Measurements from ENCODE around the gene TAF1B. TPM values are rescaled to one million over a fixed set of nuclear protein-coding genes. Genes with fewer than 3 reads are reported as not detected.

Gene TAF1B
- total and polyA plus RNA-seq, 2 donors (not counting 3 experiments of a cell fraction or from before 2014, with no cell fraction given): 6.3 to 29.4 TPM

GRCh38 chr2:9838391-9838790 is 4.9 kb upstream of the TAF1B start:
- DNase-seq (ENCODE audit: low read depth, low spot score) (no peak), FAIRE-seq (no peak)
- TF ChIP-seq CTCF (IDR thresholded peaks at IDR 0.05; ENCODE audit: extremely low read depth in 1 of 2, insufficient read depth in 1 of 2, low read depth in 1 of 2, low read length in 2 of 2): no peak
- Histone ChIP-seq H3K9me1 (replicated peaks; ENCODE audit: control insufficient read depth, extremely low read depth, insufficient read depth, low read length) (no peaks in the 10 kb centered on the region), H3K27ac (ENCODE audit: insufficient read depth, low read depth, low read length) (no peak overlapping the region), H3K4me3 (replicated peaks in 1 of 3; ENCODE audit: insufficient read depth in 1 of 3, low read depth in 1 of 3, low read length in 3 of 3) (no peak overlapping the region), H3K79me2 (ENCODE audit: control insufficient read depth, insufficient read depth, low read length) (no peaks in the 10 kb centered on the region), H3K9me3 (replicated peaks; ENCODE audit: control insufficient read depth, insufficient read depth, low read length) (no peaks in the 10 kb centered on the region), H3K27me3 (ENCODE audit: control insufficient read depth in 2 of 2, insufficient read depth in 2 of 2, low read length in 2 of 2) (peaks cover 0 to 2% of the 10 kb centered on the region in 2 experiments), H4K20me1 (replicated peaks; ENCODE audit: control insufficient read depth, extremely low read depth, insufficient read depth, low read length) (no peaks in the 10 kb centered on the region), H3K4me2 (ENCODE audit: insufficient read depth, low read length) (no peak overlapping the region), H3K9ac (replicated peaks; ENCODE audit: extremely low read depth, insufficient read depth, low read length) (no peak overlapping the region), H3K4me1 (ENCODE audit: control insufficient read depth, extremely low read depth, insufficient read depth, low read length) (peaks cover 4% of the 10 kb centered on the region), H3K36me3 (ENCODE audit: control insufficient read depth in 2 of 2, extremely low read depth in 1 of 2, insufficient read depth in 2 of 2, low read length in 2 of 2) (no peaks in the 10 kb centered on the region), H2AFZ (ENCODE audit: low read depth, low read length) (no peak overlapping the region)
- ChIA-PET CTCF (interaction anchor here (1.0 to 5.7 kb wide), 3 partner anchors 24 to 234 kb away, joined by 3 to 27 read pairs (median 4); no protein-coding TSS in a partner anchor), POLR2A (no interaction called here)
- no TSS peak for BruUV-seq (replicated peaks)
- dilution Hi-C loops (cut with MboI; ENCODE audit: extremely low pct_ligation_motif_present, low sequenced_read_pairs) (no loop called here), intact Hi-C loops (cut with micrococcal nuclease) (no loop called here)

- intact Hi-C loops (cut with micrococcal nuclease): loop anchor here (1.0 to 5.0 kb wide), 5 partner anchors 110 to 211 kb away; partner anchors contain the start of gene GRHL1
- TF ChIP-seq POLR2AphosphoS5 (IDR thresholded peaks at IDR 0.05; ENCODE audit: insufficient read depth, low read depth, low read length) (peak; percentile 2), MAX (IDR thresholded peaks at IDR 0.05; ENCODE audit: insufficient read depth, insufficient read length) (no peak)
- Histone ChIP-seq H3K36me3 (ENCODE audit: control insufficient read depth in 2 of 2, extremely low read depth in 1 of 2, insufficient read depth in 2 of 2, low read length in 2 of 2) (peaks cover 0 to 4% of the 10 kb centered on the region in 2 experiments), H3K27me3 (ENCODE audit: control insufficient read depth in 2 of 2, insufficient read depth in 2 of 2, low read length in 2 of 2) (no peaks in the 10 kb centered on the region), H2AFZ (ENCODE audit: low read depth, low read length) (peak overlapping the region; percentile 89), H3K4me3 (replicated peaks in 1 of 3; ENCODE audit: insufficient read depth in 1 of 3, low read depth in 1 of 3, low read length in 3 of 3) (peak overlapping the region; percentile 56 to 86 (median 84)), H3K4me1 (ENCODE audit: control insufficient read depth, extremely low read depth, insufficient read depth, low read length) (peaks cover 28% of the 10 kb centered on the region), H3K9ac (replicated peaks; ENCODE audit: extremely low read depth, insufficient read depth, low read length) (peak overlapping the region; percentile 87), H3K4me2 (ENCODE audit: insufficient read depth, low read length) (peak overlapping the region; percentile 87), H4K20me1 (replicated peaks; ENCODE audit: control insufficient read depth, extremely low read depth, insufficient read depth, low read length) (no peaks in the 10 kb centered on the region), H3K79me2 (ENCODE audit: control insufficient read depth, insufficient read depth, low read length) (peaks cover 34% of the 10 kb centered on the region), H3K9me1 (replicated peaks; ENCODE audit: control insufficient read depth, extremely low read depth, insufficient read depth, low read length) (no peaks in the 10 kb centered on the region), H3K9me3 (replicated peaks; ENCODE audit: control insufficient read depth, insufficient read depth, low read length) (no peaks in the 10 kb centered on the region), H3K27ac (ENCODE audit: insufficient read depth, low read depth, low read length) (peak overlapping the region; percentile 78)
- POLR2A ChIA-PET: interaction anchor here (0.9 kb wide), 2 partner anchors 120 to 212 kb away, joined by 3 to 4 read pairs; partner anchors contain the start of gene YWHAQ
- CTCF ChIA-PET: interaction anchor here (0.8 to 2.7 kb wide), 16 partner anchors 8 to 254 kb away, joined by 3 to 28 read pairs (median 4); partner anchors contain the start of gene KLF11
- BruUV-seq (replicated peaks): TSS peak; percentile 79
- no peak for FAIRE-seq
- dilution Hi-C loops (cut with MboI; ENCODE audit: extremely low pct_ligation_motif_present, low sequenced_read_pairs): no loop called here
- DNase-seq (ENCODE audit: low read depth, low spot score): no peak
Measured at GRCh38 chr2:9842487-9843228, 616 bp upstream of the TAF1B start.

Data from endothelial cell of umbilical vein (primary cell).